HepG2 (cell line): Measurements from ENCODE around the gene OR1J2.

ENCODE experiments used
- EP300 ChIP-seq, 3 experiments: sonication (generic) in 1 of 3; formaldehyde crosslinking in 1 of 3; IDR thresholded peaks; 2 replicates each; pipeline versions ENCODE4 v1.5.1 to v1.6.1; 2011 to 2020; ENCODE audit warnings: low read depth in 2 of 3, low read length in 2 of 3, borderline replicate concordance in 1 of 3, improper control_type of control experiment in 1 of 3, mild to moderate bottlenecking in 1 of 3, missing genetic modification reagents in 1 of 3, moderate library complexity in 1 of 3
- NFYB ChIP-seq: sonication (generic); formaldehyde crosslinking; IDR thresholded peaks from 2 replicates; pipeline ENCODE4 v1.4.0; 2020; ENCODE audit warnings: missing genetic modification reagents
- POLR2A ChIP-seq, 2 experiments: IDR thresholded peaks; 2 replicates each; pipeline ENCODE4 v1.6.1; 2011; ENCODE audit warnings: low read depth in 2 of 2, low read length in 2 of 2, mild to moderate bottlenecking in 1 of 2, moderate library complexity in 1 of 2; ENCODE audit not compliant: insufficient read depth in 1 of 2
- TF ChIP-seq, protein P1 (sequence below): sonication (generic); formaldehyde crosslinking; IDR thresholded peaks from 2 replicates; pipeline ENCODE4 v1.5.1; 2020; ENCODE audit warnings: missing genetic modification reagents, mild to moderate bottlenecking, borderline replicate concordance
- TF ChIP-seq, protein P2 (sequence below): sonication (generic); formaldehyde crosslinking; IDR thresholded peaks from 2 replicates; pipeline ENCODE4 v1.5.0; 2020; ENCODE audit warnings: mild to moderate bottlenecking, missing genetic modification reagents, moderate library complexity

DNA sequence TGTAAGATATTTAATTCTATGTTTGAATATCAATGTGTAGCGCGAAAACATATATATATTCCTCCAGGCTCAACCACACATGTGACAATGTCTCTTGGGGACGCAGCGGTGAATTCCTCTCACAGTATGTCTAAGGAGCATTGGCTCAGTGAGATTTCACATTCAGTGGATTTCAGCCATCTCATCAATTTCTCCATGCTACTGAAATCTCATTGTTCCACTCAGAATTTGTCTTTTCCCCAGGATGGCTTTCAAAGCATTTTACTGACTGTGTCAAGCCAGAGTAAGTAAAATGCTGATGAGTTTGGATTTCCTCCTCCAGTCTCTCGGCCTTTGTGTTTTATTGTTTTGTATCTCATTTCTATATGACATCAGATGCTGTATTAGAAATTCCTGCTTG, 31.5 kb upstream of the OR1J2 start:
- TF ChIP-seq, protein P1, sequence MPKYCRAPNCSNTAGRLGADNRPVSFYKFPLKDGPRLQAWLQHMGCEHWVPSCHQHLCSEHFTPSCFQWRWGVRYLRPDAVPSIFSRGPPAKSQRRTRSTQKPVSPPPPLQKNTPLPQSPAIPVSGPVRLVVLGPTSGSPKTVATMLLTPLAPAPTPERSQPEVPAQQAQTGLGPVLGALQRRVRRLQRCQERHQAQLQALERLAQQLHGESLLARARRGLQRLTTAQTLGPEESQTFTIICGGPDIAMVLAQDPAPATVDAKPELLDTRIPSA (CRISPR knock-in tag), result no peak
- TF ChIP-seq NFYB (CRISPR knock-in tag), result no peak
- TF ChIP-seq EP300 (IDR thresholded peaks at IDR 0.05; ENCODE audit: low read depth in 2 of 2, low read length in 2 of 2), result no peak
- TF ChIP-seq EP300 (CRISPR knock-in tag; IDR thresholded peaks at IDR 0.05; ENCODE audit: borderline replicate concordance), result no peak
- TF ChIP-seq POLR2A (IDR thresholded peaks at IDR 0.05; ENCODE audit: insufficient read depth in 1 of 2, low read depth in 2 of 2, low read length in 2 of 2), result no peak
- TF ChIP-seq, protein P2, sequence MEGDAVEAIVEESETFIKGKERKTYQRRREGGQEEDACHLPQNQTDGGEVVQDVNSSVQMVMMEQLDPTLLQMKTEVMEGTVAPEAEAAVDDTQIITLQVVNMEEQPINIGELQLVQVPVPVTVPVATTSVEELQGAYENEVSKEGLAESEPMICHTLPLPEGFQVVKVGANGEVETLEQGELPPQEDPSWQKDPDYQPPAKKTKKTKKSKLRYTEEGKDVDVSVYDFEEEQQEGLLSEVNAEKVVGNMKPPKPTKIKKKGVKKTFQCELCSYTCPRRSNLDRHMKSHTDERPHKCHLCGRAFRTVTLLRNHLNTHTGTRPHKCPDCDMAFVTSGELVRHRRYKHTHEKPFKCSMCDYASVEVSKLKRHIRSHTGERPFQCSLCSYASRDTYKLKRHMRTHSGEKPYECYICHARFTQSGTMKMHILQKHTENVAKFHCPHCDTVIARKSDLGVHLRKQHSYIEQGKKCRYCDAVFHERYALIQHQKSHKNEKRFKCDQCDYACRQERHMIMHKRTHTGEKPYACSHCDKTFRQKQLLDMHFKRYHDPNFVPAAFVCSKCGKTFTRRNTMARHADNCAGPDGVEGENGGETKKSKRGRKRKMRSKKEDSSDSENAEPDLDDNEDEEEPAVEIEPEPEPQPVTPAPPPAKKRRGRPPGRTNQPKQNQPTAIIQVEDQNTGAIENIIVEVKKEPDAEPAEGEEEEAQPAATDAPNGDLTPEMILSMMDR (CRISPR knock-in tag), result no peak
